Common myeloid progenitor, CD34-positive (primary cell): Measurements from ENCODE around the gene PGAM1.
A peak's percentile ranks its signal among the peaks of the same experiment; 100 is the strongest.
"Not testable (repeated sequence)": the region's sequence is repeated elsewhere in the genome, so short reads cannot be mapped to it uniquely, and the experiment has no call there.

ENCODE experiments used
- CTCF ChIA-PET: fragments of 350-600 bp; sonication (Branson Sonifier 250); formaldehyde crosslinking; loops from one replicate; lab custom pipeline; 2021; ENCODE audit warnings: antibody characterized with exemption; lab: Charles Lee
- POLR2A ChIA-PET: fragments of 350-600 bp; sonication (Branson Sonifier 250); formaldehyde crosslinking; loops from one replicate; lab custom pipeline; 2021; ENCODE audit warnings: antibody characterized with exemption; lab: Charles Lee
- DNase-seq, 3 donors: peaks; one replicate each; pipeline versions ENCODE4 v3.0.0 to v3.0.0-alpha.2; 2013
- H3K27ac ChIP-seq, 2 experiments: 1 replicate in 1 of 2; 2 replicates in 1 of 2; pipeline ENCODE4 v1.7.0; 2013; ENCODE audit warnings: inconsistent platforms in 2 of 2, low read length in 2 of 2, mild to moderate bottlenecking in 2 of 2, low read depth in 1 of 2, moderate library complexity in 1 of 2; ENCODE audit not compliant: severe bottlenecking in 2 of 2, insufficient read depth in 1 of 2, poor library complexity in 1 of 2
- H3K27me3 ChIP-seq, 5 experiments: replicated peaks in 2 of 5; 1 replicate in 3 of 5; 2 replicates in 2 of 5; pipeline versions ENCODE4 v1.6.1 to v1.7.0; 2013; ENCODE audit warnings: low read length in 4 of 5, mild to moderate bottlenecking in 2 of 5, moderate library complexity in 2 of 5, inconsistent platforms in 1 of 5; ENCODE audit not compliant: insufficient read depth in 5 of 5, control insufficient read depth in 4 of 5
- H3K36me3 ChIP-seq, 4 experiments: 1 replicate in 2 of 4; 2 replicates in 2 of 4; pipeline versions ENCODE4 v1.6.1 to v1.7.0; 2013; ENCODE audit warnings: low read length in 3 of 4, control low read depth in 1 of 4, mild to moderate bottlenecking in 1 of 4; ENCODE audit not compliant: control insufficient read depth in 4 of 4, insufficient read depth in 4 of 4
- H3K4me1 ChIP-seq, 4 experiments: 1 replicate in 3 of 4; 2 replicates in 1 of 4; pipeline versions ENCODE4 v1.6.1 to v1.7.1; 2013; ENCODE audit warnings: low read length in 3 of 4, mild to moderate bottlenecking in 3 of 4, control low read depth in 1 of 4, inconsistent platforms in 1 of 4, moderate library complexity in 1 of 4; ENCODE audit not compliant: control insufficient read depth in 4 of 4, insufficient read depth in 4 of 4; ENCODE audit errors: control extremely low read depth in 1 of 4
- H3K4me3 ChIP-seq, 7 experiments: 1 replicate in 4 of 7; 2 replicates in 3 of 7; pipeline versions ENCODE4 v1.5.1 to v1.7.0; 2013; ENCODE audit warnings: mild to moderate bottlenecking in 7 of 7, low read length in 6 of 7, moderate library complexity in 6 of 7, inconsistent platforms in 2 of 7, low read depth in 2 of 7, control low read depth in 1 of 7; ENCODE audit not compliant: insufficient read depth in 4 of 7, control insufficient read depth in 1 of 7; ENCODE audit errors: extremely low read depth in 1 of 7
- H3K9me3 ChIP-seq, 5 experiments: 1 replicate in 4 of 5; 2 replicates in 1 of 5; pipeline versions ENCODE4 v1.6.1 to v1.7.1; 2013; ENCODE audit warnings: low read length in 4 of 5, mild to moderate bottlenecking in 2 of 5, inconsistent platforms in 1 of 5, low read depth in 1 of 5, moderate library complexity in 1 of 5; ENCODE audit not compliant: control insufficient read depth in 4 of 5, insufficient read depth in 2 of 5; ENCODE audit errors: control extremely low read depth in 1 of 5
- WGBS: methylation state at CpG from one replicate; pipeline ENCODE4 v1.1.5; 2013; ENCODE audit not compliant: insufficient coverage; 5-methylcytosine and 5-hydroxymethylcytosine counted together

PGAM1 gene

DNA sequence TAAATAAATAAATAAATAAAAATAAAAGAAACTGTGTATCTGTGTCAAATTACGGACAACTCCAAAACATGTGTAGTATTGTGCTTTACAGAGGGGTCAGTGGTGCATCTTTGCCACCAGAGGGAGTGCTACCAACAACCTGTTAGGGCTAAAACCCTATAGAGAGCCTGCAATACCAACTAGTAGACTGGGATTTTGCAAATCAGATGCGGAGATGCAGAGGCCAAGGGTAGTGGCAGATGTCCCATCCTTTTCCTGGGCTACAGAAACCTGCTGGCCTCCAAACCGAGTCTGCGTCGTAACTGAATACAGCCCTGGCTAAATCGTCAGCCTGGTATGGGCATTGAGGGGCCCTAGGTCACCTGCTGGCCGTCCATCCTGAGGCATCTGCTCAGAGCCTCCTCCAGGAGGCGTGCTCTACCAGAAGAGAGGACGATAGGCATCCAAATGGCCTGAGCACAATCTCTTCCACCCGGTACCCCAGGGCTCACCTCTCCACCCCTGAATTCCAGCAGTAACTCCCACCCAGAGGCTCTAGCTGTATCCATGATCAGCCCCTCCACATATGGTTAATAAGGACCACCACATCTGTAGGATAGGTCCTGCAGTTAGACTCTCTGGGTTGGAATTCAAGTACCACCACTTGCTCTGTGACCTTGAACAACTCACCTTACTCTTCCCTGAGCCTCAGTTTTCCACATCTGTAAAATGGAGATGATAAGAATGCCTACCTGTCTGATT lies 18.6 kb upstream of the PGAM1 start:
- H3K4me3 ChIP-seq = peak overlapping the region in 4 of 7 experiments; percentile 16 to 35 (median 31)

DNA sequence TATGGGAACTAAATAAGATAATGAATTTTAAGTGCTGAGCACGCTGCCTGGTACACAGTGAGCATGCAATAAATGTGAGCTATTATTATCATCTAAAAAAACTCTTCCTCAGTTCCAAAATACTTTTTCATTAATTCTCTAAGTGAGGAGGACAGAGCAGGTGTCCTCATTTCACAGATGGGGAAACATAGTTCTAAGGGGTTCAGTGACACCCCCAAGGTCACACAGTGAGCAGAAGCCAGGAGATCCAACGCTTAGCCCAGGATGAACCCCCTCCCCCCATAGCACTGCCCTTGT lies 18.1 kb upstream of the PGAM1 start:
- ChIA-PET POLR2A (no interaction called here), CTCF (interaction anchor here (1.2 to 7.4 kb wide), 6 partner anchors 13 to 205 kb away, joined by 4 to 71 read pairs (median 5); no protein-coding TSS in a partner anchor)
- Histone ChIP-seq H3K27ac (no peak overlapping the region), H3K27me3 (no peaks in the 10 kb centered on the region), H3K9me3 (no peaks in the 10 kb centered on the region), H3K4me3 (no peak overlapping the region), H3K36me3 (no peaks in the 10 kb centered on the region), H3K4me1 (peaks cover 2 to 34% (median 22%) of the 10 kb centered on the region in 4 experiments)
- WGBS = no CpG with 5 or more reads among the region's 2 CpGs
- no peak for DNase-seq

More for the DNA sequence above, 18.6 kb upstream of the PGAM1 start:
- ChIA-PET POLR2A (no interaction called here), CTCF (interaction anchor here (1.2 to 7.4 kb wide), 6 partner anchors 14 to 57 kb away, joined by 3 to 71 read pairs (median 4); no protein-coding TSS in a partner anchor)
- Histone ChIP-seq H3K4me1 (peaks cover 2 to 34% (median 22%) of the 10 kb centered on the region in 4 experiments), H3K27me3 (no peaks in the 10 kb centered on the region), H3K9me3 (no peaks in the 10 kb centered on the region), H3K36me3 (no peaks in the 10 kb centered on the region), H3K27ac (no peak overlapping the region)
- DNase-seq = peak; percentile 81 to 88 (median 88)
- 7% methylated on average over 8 of the region's 10 CpGs for WGBS

DNA sequence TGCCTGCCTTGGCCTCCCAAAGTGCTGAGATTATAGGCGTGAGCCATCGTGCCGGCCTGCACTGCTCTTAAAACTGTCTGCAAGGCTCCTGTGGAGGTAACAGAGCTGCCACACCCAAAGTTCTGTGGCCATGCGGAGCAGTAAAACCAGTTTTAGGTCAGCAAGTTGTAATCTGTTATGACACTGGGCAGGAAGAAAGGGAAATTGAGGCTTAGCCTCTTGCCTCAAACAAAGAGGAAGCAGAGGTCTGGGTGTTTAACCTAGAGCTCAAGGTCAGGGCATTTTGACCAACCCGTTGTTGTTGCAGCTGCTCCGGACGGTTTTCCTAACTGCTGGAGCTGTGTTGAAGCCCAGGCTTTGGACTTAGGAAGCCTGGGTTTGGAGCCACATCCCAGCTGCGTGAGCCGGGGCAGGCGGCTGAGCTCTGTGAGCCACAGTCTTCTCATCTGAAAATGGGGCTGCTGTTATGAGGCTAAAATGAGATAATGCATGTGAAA lies 17.4 kb upstream of the PGAM1 start:
- H3K27ac ChIP-seq = no peak overlapping the region
- no peaks in the 10 kb centered on the region for H3K9me3 ChIP-seq
- no peak for DNase-seq
- CTCF ChIA-PET = interaction anchor here (0.8 to 7.4 kb wide), 9 partner anchors 9 to 204 kb away, joined by 3 to 71 read pairs (median 4); no protein-coding TSS in a partner anchor
- H3K4me1 ChIP-seq = peaks cover 2 to 37% (median 24%) of the 10 kb centered on the region in 4 experiments
- H3K27me3 ChIP-seq = no peaks in the 10 kb centered on the region
- no peak overlapping the region for H3K4me3 ChIP-seq
- 99% methylated on average over 9 of the region's 10 CpGs for whole genome bisulfite sequencing
- POLR2A ChIA-PET = no interaction called here
- no peaks in the 10 kb centered on the region for H3K36me3 ChIP-seq

DNA sequence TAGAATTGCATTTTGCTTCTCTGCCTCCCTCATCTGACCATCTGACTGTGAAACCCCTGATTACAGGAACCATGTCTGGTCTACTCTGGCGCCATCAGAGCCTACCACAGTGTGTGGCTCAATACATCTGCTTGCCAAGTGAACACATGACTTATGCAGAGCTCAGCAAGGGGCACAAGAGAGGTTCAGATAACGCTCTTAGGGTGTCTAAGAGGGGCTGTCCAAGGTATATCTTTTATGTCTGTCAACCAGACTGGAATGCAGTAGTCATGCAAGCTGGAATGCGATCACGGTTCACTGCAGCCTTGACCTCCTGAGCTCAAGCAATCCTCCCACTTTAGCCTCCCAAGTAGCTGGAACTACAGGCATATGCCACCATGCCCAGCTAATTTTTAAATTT lies 14.6 kb upstream of the PGAM1 start:
- ChIA-PET POLR2A (interaction anchor here (0.7 kb wide), 1 partner anchor 164 kb away, joined by 3 read pairs; no protein-coding TSS in a partner anchor), CTCF (interaction anchor here (0.7 to 7.4 kb wide), 4 partner anchors 10 to 754 kb away, joined by 3 to 71 read pairs (median 4); partner anchors contain the start of gene RRP12)
- no peak for DNase-seq
- H3K36me3 ChIP-seq = no peaks in the 10 kb centered on the region
- no peak overlapping the region for H3K27ac ChIP-seq
- H3K9me3 ChIP-seq = no peaks in the 10 kb centered on the region
- H3K4me3 ChIP-seq = no peak overlapping the region
- peaks cover 5 to 45% (median 27%) of the 10 kb centered on the region in 4 experiments for H3K4me1 ChIP-seq
- WGBS = 100% methylated on average over 4 of the region's 4 CpGs
- H3K27me3 ChIP-seq = no peaks in the 10 kb centered on the region

DNA sequence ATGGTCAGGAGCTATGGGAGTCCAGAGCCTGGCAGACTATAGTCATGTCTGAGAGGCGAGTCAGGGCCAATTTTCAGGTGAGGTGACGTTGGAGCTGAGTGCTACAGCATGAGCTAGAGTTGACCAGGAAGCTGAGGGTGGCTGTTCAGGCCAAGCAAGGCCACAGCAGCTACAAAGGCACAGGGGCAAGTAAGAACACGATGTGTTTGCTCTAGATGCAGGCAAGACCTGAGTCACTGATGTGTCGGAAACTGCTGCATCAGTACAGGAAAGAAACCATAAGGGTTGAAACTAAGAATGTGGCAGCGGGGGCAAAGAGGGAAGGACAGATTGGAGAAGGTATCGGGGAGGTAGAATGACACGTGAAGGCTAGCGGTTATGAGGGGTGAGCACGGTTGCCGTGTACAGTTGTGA lies 13.1 kb upstream of the PGAM1 start:
- DNase-seq = peak in 2 of 3 donors; percentile 41 to 54
- 86% methylated on average over 10 of the region's 10 CpGs for whole genome bisulfite sequencing

DNA sequence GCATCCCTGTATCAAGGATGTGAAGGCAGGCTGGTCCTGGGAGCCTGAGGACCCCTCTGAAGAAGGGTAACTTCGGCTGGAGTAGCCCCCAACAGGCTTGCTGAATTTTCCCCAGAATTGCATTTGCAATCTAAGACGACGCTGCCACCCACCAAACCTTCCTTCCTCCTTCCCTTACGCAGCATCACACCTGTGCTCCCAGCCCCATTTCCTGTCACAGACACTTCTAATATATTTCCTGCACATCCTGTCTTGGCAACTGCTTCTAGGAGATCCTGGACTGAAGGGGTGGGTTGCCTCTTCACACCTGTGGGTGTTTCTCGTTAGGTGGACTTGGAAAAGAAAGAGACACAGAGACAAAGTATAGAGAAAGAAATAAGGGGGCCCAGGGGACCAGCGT lies 9.4 kb upstream of the PGAM1 start:
- H3K27ac ChIP-seq = no peak overlapping the region

More for the DNA sequence above, 13.1 kb upstream of the PGAM1 start:
- Histone ChIP-seq H3K27me3 (no peaks in the 10 kb centered on the region), H3K36me3 (no peaks in the 10 kb centered on the region), H3K9me3 (no peaks in the 10 kb centered on the region), H3K4me3 (no peak overlapping the region), H3K27ac (no peak overlapping the region), H3K4me1 (peaks cover 3 to 35% (median 17%) of the 10 kb centered on the region in 4 experiments)
- CTCF ChIA-PET = interaction anchor here (0.6 to 3.5 kb wide), 6 partner anchors 9 to 60 kb away, joined by 3 to 16 read pairs (median 5); no protein-coding TSS in a partner anchor
- POLR2A ChIA-PET = no interaction called here

DNA sequence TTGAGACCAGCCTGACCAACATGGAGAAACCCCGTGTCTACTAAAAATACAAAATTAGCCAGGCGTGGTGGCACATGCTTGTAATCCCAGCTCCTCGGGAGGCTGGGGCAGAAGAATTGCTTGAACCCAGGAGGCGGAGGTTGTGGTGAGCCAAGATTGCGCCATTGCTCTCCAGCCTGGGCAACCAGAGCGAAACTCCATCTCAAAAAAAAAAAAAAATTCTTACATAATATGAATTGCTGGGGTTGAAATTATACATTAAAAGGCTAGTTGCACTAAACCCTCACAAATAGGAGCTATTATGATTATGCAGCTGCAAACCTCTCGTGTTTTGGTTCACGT lies 2.3 kb upstream of the PGAM1 start:
- DNase-seq, H3K27ac ChIP-seq, H3K27me3 ChIP-seq, POLR2A ChIA-PET, H3K9me3 ChIP-seq, H3K4me3 ChIP-seq: not testable (repeated sequence)
- CTCF ChIA-PET = interaction anchor here (3.1 to 8.6 kb wide), 2 partner anchors 10 to 16 kb away, joined by 16 to 71 read pairs; no protein-coding TSS in a partner anchor
- WGBS = 100% methylated on average over 1 of the region's 8 CpGs
- peaks cover 0 to 12% (median 2%) of the 10 kb centered on the region in 4 experiments for H3K36me3 ChIP-seq
- peaks cover 10 to 44% (median 26%) of the 10 kb centered on the region in 4 experiments for H3K4me1 ChIP-seq

More for the DNA sequence above, 9.4 kb upstream of the PGAM1 start:
- H3K4me3 ChIP-seq = no peak overlapping the region
- ChIA-PET CTCF (no interaction called here), POLR2A (no interaction called here)
- H3K27me3 ChIP-seq = no peaks in the 10 kb centered on the region
- no peaks in the 10 kb centered on the region for H3K9me3 ChIP-seq
- H3K36me3 ChIP-seq = no peaks in the 10 kb centered on the region
- DNase-seq = no peak
- H3K4me1 ChIP-seq = peaks cover 7 to 39% (median 28%) of the 10 kb centered on the region in 4 experiments
- WGBS = 40% methylated on average over 6 of the region's 6 CpGs
